Type B pancreatic cell (in vitro differentiated cells): Measurements from ENCODE around the gene DNMBP. TPM values are rescaled to one million over a fixed set of nuclear protein-coding genes. Genes with fewer than 3 reads are reported as not detected.

ENCODE experiments used
- DNase-seq: peaks from one replicate; pipeline ENCODE4 v3.0.0; 2021; ENCODE audit warnings: mixed read lengths; ENCODE audit not compliant: unreplicated experiment; ENCODE audit errors: extremely low spot score
- H3K27ac Mint-ChIP-seq: 2 replicates; pipeline ENCODE4 v1.8.0; 2021; ENCODE audit warnings: mild to moderate bottlenecking, mixed read lengths
- H3K27me3 Mint-ChIP-seq: 2 replicates; pipeline ENCODE4 v1.8.0; 2021; ENCODE audit warnings: mixed read lengths
- H3K36me3 Mint-ChIP-seq: 2 replicates; pipeline ENCODE4 v1.8.0; 2021; ENCODE audit warnings: mixed read lengths
- H3K4me1 Mint-ChIP-seq: one replicate; pipeline ENCODE4 v1.8.0; 2021; ENCODE audit warnings: mixed read lengths; ENCODE audit not compliant: unreplicated experiment
- H3K4me3 Mint-ChIP-seq: 2 replicates; pipeline ENCODE4 v1.8.0; 2021; ENCODE audit warnings: mild to moderate bottlenecking, mixed read lengths
- H3K9me3 Mint-ChIP-seq: 2 replicates; pipeline ENCODE4 v1.8.0; 2021; ENCODE audit warnings: mixed read lengths
- CTCF ChIP-seq: fragments of 200-600 bp; sonication (generic); conservative IDR thresholded peaks from 2 replicates; pipeline ENCODE4 v1.5.0; 2021; ENCODE audit warnings: antibody characterized with exemption, mild to moderate bottlenecking
- total RNA-seq: library from RNA; stranded (reverse); gene quantifications from 2 replicates; pipeline ENCODE4 v1.2.1, GENCODE V29; 2021; ENCODE audit warnings: low replicate concordance

DNMBP gene
- total RNA-seq, 1 donor from 2014 or later, result 17.7 TPM

- H3K27ac Mint-ChIP-seq, result no peak overlapping the region
- TF ChIP-seq CTCF, result no peak
- H3K9me3 Mint-ChIP-seq, result no peaks in the 10 kb centered on the region
- no peaks in the 10 kb centered on the region for H3K4me1 Mint-ChIP-seq
- H3K27me3 Mint-ChIP-seq, result no peaks in the 10 kb centered on the region
- no peak for DNase-seq
- peaks cover 30% of the 10 kb centered on the region for H3K36me3 Mint-ChIP-seq
- H3K4me3 Mint-ChIP-seq, result no peak overlapping the region
Measured at GRCh38 chr10:99875473-99875872, 134.3 kb downstream of the DNMBP start.

- no peak overlapping the region for H3K27ac Mint-ChIP-seq
- H3K9me3 Mint-ChIP-seq, result no peaks in the 10 kb centered on the region
- no peaks in the 10 kb centered on the region for H3K4me1 Mint-ChIP-seq
Measured at GRCh38 chr10:99874341-99875085, 135.2 kb downstream of the DNMBP start.

GRCh38 chr10:99873846-99874245 is 135.9 kb downstream of the DNMBP start:
- no peak overlapping the region for H3K27ac Mint-ChIP-seq
- no peak for DNase-seq

More at GRCh38 chr10:99874341-99875085, 135.2 kb downstream of the DNMBP start:
- H3K4me3 Mint-ChIP-seq, result no peak overlapping the region
- H3K27me3 Mint-ChIP-seq, result no peaks in the 10 kb centered on the region
- H3K36me3 Mint-ChIP-seq, result peaks cover 25% of the 10 kb centered on the region
- no peak for TF ChIP-seq CTCF
- no peak for DNase-seq

GRCh38 chr10:99872367-99873162 is 137.2 kb downstream of the DNMBP start:
- Mint-ChIP-seq H3K36me3 (peaks cover 19% of the 10 kb centered on the region), H3K4me1 (no peaks in the 10 kb centered on the region), H3K27ac (no peak overlapping the region), H3K9me3 (peaks cover 6% of the 10 kb centered on the region), H3K4me3 (no peak overlapping the region), H3K27me3 (no peaks in the 10 kb centered on the region)
- DNase-seq, result no peak
- TF ChIP-seq CTCF, result no peak

More at GRCh38 chr10:99873846-99874245, 135.9 kb downstream of the DNMBP start:
- Mint-ChIP-seq H3K27me3 (no peaks in the 10 kb centered on the region), H3K36me3 (peaks cover 22% of the 10 kb centered on the region), H3K4me3 (no peak overlapping the region), H3K9me3 (no peaks in the 10 kb centered on the region), H3K4me1 (no peaks in the 10 kb centered on the region)
- TF ChIP-seq CTCF, result no peak

- Mint-ChIP-seq H3K27ac (no peak overlapping the region), H3K4me3 (no peak overlapping the region), H3K27me3 (peaks cover 3% of the 10 kb centered on the region), H3K36me3 (peaks cover 4% of the 10 kb centered on the region), H3K4me1 (no peaks in the 10 kb centered on the region), H3K9me3 (peaks cover 10% of the 10 kb centered on the region)
- no peak for DNase-seq
- no peak for TF ChIP-seq CTCF
Measured at GRCh38 chr10:99870123-99870730, 139.5 kb downstream of the DNMBP start.
